GM19467 (cell line): ENCODE measurements around the gene PITHD1.
"Not testable (repeated sequence)": the region's sequence is repeated elsewhere in the genome, so short reads cannot be mapped to it uniquely, and the experiment has no call there.

Experiments used
- ATAC-seq: cut with Tn5 transposase; IDR thresholded peaks from one replicate; pipeline ENCODE4 v1.9.1; 2021; ENCODE audit warnings: mild to moderate bottlenecking, moderate library complexity; ENCODE audit not compliant: unreplicated experiment

The PITHD1 gene

GRCh38 chr1:23797478-23798448, 19.5 kb downstream of the PITHD1 start:
- no peak for ATAC-seq

DNA sequence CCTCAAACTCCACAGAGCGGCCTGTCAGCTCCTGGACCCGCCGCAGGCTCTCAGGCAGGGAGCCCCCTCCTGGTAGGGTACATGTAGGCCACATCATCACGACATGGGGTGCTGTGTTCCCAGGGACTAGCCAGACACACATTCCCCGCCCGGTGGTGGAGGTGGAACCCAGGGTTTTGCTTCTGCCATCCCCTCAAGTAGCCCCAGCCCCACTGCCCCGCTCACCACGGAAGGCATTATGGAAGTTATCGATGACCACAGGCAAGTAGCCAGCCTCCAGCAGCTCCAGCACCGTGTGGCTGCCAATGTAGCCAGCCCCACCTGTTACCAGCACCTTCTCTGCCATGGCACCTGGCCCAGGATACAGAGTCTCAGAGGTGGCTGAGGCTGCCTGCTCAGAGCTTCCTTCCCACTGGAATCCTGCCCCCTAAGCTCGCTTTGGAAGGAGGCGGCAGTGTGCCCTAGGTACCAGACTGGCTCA, 20.5 kb downstream of the PITHD1 start:
- no peak for ATAC-seq

DNA sequence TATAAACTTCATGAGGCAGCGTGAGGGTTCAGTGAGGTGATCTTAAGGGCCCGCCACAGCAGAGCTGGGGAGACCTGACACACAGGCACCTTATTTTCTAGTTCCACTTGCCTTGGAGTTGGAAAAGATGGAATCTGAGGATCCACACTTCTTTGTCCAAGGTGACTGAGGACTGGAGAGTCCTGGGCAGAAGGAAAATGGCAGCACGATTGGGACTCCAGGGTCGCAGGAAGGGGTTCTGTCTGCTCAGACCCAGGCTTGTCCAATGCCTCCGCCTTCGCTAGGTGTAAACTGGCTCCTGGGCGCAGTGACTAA, 21.0 kb downstream of the PITHD1 start:
- ATAC-seq: no peak

DNA sequence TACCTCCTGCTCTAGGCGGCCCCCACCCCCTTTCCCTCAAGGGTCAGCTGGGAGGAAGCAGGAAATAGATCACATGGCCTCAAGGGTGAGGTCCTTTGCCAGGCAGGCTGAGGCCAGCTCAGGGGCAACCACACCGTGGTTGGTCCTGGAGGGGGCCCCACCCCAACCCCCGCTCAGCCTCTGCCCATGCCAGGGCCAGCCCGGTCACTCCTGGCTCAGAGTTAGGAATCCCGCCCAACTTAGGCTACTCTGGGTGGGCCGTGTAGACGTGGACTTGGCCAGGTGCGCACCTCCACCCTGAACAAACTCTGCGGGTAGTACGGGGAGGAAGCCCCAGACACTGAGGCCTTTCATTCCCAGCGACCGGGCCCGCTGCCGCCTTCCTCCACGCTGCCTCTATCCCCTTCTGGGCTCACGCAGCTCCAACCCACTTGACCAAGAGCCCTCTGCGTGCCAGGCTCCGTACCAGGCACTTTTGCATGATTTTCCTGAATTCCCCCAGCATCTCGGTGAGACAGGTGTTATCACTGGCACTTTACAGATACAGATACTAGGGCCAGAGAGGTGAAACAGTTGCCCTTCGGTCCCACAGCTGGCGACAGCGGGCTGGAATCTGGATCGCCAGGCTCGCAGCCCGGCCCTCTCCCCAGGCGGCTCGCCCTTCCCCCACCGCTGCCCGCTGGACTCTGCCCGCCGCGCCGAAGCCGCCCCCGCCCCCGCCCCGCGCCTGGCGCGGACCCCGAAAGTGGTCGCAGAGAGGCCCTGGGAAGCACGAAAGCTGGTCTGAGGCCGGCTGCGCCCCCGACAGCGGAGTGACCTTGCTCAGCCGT, 21.6 kb downstream of the PITHD1 start:
- ATAC-seq: peak; percentile 2

DNA sequence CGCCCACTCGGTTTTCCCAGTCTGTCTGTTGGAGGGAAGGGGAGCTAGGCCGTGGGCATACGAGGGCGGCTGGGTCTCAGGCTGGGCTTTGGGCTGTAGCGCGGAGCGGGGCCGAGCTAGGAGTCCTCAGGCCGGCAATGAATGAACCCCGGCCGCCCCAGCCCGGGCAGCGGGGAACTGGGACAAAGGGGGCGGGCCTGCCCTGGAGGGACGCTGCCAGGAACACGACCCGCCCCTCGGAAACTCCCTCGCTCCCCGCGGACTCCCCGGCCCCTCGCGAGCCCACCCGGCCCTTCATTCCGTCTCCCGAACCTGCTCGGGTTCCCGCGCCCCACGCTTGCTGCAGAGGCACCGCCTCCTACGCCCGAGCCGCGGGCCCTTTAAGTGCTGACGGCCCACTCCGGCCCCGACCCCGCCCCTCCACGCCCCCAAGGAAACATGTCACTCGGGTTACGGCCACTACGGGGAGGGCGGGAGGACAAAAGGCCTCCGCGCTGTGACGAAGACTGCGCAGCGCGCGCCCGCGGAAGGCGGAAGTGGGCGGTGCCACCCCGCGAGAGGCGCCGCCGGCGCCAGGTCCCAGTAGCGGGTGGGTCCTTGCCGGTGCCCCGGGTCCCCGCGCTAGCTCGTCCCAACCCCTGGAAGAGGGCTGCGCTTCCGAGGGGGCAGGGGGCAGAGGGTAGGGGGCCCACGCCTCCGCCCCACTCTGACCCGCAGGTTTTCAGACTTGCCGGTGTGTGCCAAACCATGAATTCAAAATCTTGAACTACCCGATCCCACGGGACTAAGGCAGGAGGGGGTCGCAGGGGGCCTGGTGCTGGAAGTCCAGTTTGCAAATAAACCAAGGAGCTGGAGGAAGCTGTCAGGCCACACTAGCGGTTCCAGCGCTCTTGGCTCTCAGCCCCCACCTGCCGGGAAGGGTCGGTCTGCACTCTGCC, 22.5 kb downstream of the PITHD1 start, which contains the start of gene GALE:
TSS of gene GALE (minus strand) at position 355 of the 938 bp plus-strand sequence. CDS start 1,747 bp downstream, outside the sequence.
- ATAC-seq: peak; percentile 64

DNA sequence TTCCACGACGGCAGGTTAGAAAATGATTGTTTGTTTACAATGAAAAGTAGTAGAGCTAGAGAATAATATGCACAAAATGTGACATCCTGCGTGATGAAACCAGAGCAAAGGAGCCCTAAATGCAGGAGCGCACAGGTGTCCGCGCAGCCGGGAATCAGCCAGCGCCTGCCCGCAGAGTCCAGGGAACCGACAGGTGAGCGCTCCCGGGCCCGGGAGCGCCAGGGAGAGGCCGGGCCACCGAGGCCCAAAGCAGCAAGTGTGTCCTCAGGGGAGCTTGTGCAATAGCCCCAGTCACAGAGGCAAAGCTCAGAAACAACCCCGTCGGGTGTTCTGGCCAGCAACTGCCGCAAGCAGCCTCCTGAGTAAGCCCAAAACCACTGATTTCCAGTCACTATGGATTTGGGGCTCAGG, 23.1 kb downstream of the PITHD1 start:
- ATAC-seq: no peak

GRCh38 chr1:23801876-23802275, 23.7 kb downstream of the PITHD1 start:
- ATAC-seq: no peak

DNA sequence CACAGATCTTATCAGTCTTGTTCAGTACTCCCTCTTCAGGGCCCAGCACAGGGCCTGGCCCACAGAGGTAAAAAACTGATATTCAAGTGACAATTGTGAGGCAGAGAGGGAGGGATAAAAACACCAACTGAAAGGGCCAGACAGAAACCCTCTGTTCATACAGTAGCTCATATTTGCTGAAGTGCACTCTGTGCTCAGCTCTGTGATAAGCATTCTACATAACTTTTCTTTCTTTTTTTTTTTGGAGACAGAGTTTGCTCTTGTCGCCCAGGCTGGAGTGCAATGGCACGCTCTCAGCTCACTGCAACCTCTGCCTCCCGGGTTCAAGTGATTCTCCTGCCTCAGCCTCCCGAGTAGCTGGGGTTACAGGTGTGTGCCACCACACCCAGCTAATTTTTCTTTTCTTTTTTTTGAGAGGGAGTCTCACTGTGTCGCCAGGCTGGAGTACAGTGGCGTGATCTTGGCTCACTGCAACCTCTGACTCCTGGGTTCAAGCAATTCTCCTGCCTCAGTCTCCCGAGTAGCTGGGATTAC, 24.7 kb downstream of the PITHD1 start:
- ATAC-seq: not testable (repeated sequence)

- ATAC-seq: no peak
Measured at GRCh38 chr1:23803674-23804073, 25.5 kb downstream of the PITHD1 start.

DNA sequence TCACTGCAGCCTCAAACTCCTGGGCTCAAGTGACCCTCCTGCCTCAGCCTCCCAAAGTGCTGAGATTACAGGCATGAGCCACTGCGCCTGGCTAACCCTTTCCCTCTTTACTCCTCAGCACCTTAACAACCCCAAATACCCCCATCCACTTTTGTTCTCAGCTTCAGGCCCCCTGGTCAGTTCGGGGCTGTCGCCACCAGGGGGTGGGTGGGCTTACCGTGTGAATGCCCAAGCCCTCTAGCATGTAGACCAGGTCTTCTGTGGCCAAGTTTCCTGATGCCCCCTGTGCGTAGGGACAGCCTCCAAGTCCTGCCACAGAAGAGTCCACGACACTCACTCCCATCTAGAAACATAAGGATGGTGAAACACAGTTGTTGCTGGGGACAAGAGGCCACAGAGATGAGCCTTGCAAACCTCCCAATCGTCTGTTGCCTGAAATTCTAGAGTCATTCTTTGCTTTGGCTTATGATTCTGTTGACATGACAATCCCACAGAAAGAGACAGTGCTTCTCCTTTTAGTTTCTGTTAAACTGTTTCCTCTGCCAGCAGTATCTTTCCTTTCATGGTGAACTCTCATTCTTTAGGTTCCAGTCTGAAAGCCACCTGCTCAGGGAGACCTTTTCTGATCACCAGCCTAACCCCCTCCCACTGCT, 26.1 kb downstream of the PITHD1 start:
- no peak for ATAC-seq

DNA sequence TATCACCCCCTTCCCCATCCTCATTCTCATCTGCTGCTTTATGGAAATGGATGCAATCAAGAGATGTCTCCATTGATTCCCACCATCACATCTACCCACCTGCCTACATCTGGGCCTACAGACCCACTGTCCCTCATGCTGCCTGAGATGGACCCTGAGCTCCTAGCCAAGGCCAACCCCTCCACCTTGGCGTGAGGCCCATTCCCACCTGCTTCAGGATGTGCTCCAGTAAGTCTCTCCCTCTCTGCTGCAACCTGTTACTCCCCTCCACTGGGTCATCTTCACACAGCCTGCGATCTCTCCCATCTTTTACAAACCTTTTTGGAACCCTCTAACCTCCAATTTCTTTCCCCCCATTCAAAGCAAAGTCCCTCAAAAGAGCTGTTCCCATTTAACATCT, 26.8 kb downstream of the PITHD1 start:
- no peak for ATAC-seq

GRCh38 chr1:23806280-23806679, 28.1 kb downstream of the PITHD1 start:
- no peak for ATAC-seq

GRCh38 chr1:23807453-23807852, 29.2 kb downstream of the PITHD1 start:
- ATAC-seq: no peak

- peak; percentile 49 for ATAC-seq
Measured at GRCh38 chr1:23809751-23810171, 31.5 kb downstream of the PITHD1 start.

DNA sequence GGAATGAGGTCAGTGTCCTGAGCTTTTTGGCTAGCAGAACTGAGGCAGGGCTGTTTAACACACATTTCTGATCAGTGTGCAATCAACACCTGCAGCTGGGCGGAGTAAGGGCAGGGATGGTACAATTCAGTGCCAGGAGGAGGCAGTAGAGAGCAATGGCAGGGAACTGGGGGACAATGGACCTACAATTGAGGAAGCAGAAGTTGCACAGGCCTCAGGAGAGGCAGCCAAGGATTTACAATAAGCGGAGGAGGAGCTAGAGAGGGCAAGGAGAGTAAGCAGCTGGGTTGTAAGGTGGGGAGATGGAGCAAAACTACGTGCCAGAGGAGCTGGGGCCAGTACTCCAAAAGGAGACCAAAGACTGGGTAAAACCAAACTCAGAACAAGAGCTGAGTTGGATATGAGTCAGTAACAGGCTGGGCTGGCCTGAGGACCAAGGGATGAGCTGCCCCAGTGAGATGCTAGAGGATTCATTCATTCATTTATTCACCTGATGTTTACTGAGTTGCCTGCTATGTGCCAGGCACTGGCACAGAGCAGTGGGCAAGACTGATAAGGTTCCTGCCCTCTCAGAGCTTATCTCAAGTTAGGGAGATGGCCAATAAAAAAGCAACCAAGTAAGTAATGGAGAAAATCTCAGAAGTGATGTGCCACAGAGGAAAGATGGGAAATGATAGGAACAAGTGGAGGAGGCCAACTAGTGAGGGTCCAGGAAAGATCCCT, 32.8 kb downstream of the PITHD1 start:
- ATAC-seq: no peak

DNA sequence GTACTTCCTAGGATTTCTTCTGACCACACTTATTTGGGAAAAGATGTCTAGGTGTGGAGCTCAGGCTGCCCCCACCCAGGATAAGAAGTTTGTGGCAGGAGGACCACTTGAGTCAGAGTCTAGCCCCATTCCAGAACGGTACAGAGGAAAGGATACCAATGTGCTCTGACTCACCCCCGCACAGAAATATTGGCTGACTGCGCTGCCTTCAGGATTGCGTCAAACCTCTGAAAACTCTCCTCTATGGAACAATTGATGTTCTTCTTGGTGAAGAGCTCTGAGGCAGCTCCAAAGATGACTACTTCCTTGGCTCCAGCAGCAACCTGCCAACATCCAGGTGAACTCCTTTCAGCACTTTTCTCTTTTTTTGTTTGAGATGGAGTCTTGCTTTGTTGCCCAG, 35.8 kb downstream of the PITHD1 start:
- no peak for ATAC-seq

- no peak for ATAC-seq
Measured at GRCh38 chr1:23816361-23816760, 38.1 kb downstream of the PITHD1 start.

DNA sequence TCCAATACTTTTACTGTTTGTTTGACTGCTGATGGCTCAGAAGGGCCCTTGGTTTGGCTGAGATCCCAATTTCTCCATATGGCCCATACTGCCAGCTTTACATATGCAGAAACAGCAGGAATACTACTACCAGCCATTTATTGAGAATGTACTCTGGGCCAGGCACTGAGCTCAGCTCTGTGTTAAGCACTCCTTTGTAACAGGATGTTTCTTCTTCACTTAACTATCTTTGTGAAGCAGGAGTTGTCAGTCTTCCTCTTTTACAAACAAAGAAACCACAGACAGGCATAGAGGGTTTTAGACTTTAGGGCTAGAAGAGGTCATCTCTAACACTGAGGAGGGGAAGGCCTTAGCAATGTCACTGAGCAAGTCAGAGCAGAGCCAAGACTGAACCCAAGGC, 38.7 kb downstream of the PITHD1 start:
- no peak for ATAC-seq

- ATAC-seq: no peak
Measured at GRCh38 chr1:23817633-23818032, 39.4 kb downstream of the PITHD1 start.
